ENCODE results near the gene UMAD1. TPM values are rescaled to one million over a fixed set of nuclear protein-coding genes. Genes with fewer than 3 reads are reported as not detected.

UMAD1 gene
- total RNA-seq, 1 donor from 2014 or later = 12.8 TPM

- DNase-seq (ENCODE audit: low spot score, unreplicated experiment) = no peak
- TF ChIP-seq, protein P1, sequence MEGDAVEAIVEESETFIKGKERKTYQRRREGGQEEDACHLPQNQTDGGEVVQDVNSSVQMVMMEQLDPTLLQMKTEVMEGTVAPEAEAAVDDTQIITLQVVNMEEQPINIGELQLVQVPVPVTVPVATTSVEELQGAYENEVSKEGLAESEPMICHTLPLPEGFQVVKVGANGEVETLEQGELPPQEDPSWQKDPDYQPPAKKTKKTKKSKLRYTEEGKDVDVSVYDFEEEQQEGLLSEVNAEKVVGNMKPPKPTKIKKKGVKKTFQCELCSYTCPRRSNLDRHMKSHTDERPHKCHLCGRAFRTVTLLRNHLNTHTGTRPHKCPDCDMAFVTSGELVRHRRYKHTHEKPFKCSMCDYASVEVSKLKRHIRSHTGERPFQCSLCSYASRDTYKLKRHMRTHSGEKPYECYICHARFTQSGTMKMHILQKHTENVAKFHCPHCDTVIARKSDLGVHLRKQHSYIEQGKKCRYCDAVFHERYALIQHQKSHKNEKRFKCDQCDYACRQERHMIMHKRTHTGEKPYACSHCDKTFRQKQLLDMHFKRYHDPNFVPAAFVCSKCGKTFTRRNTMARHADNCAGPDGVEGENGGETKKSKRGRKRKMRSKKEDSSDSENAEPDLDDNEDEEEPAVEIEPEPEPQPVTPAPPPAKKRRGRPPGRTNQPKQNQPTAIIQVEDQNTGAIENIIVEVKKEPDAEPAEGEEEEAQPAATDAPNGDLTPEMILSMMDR (IDR thresholded peaks at IDR 0.05; ENCODE audit: unreplicated experiment) = no peak
- peaks cover 30% of the 10 kb centered on the region for H3K4me1 Mint-ChIP-seq (ENCODE audit: low read depth)
- peaks cover 4% of the 10 kb centered on the region for H3K36me3 Mint-ChIP-seq (ENCODE audit: insufficient read depth)
- H3K27ac Mint-ChIP-seq = no peak overlapping the region
- H3K4me3 Mint-ChIP-seq (ENCODE audit: low read depth) = no peak overlapping the region
- peaks cover 2% of the 10 kb centered on the region for H3K9me3 Mint-ChIP-seq (ENCODE audit: low read depth)
- no peaks in the 10 kb centered on the region for H3K27me3 Mint-ChIP-seq
Measured at GRCh38 chr7:7919449-7919945, 278.9 kb downstream of the UMAD1 start.

GRCh38 chr7:7920056-7920455 lies 279.5 kb downstream of the UMAD1 start:
- TF ChIP-seq, protein P1 (IDR thresholded peaks at IDR 0.05; ENCODE audit: unreplicated experiment) = no peak
- H3K27me3 Mint-ChIP-seq = no peaks in the 10 kb centered on the region
- peaks cover 32% of the 10 kb centered on the region for H3K4me1 Mint-ChIP-seq (ENCODE audit: low read depth)
- H3K27ac Mint-ChIP-seq = no peak overlapping the region
- peaks cover 2% of the 10 kb centered on the region for H3K9me3 Mint-ChIP-seq (ENCODE audit: low read depth)
- no peak for DNase-seq (ENCODE audit: low spot score, unreplicated experiment)
- H3K36me3 Mint-ChIP-seq (ENCODE audit: insufficient read depth) = peaks cover 4% of the 10 kb centered on the region
- no peak overlapping the region for H3K4me3 Mint-ChIP-seq (ENCODE audit: low read depth)

DNA sequence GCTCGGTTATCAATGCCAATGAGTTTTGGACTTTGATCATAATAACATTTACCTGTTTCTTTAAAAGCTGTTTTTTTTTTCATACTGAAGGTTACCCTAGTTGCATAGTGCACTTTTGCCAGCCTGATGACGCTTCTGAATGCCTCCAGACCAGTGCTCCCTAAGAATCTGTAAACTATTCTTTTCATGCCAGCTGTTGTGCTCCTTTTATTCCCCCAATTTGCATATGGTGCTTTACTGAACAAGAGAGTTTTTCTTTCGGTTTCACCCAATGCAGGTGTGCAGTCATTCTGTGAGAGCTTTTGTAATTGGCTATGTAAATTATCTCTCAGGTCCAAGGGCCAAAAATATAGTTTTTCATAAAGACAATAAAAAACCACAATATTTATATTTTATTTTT lies 279.9 kb downstream of the UMAD1 start:
- TF ChIP-seq, protein P1 (IDR thresholded peaks at IDR 0.05; ENCODE audit: unreplicated experiment) = no peak
- H3K27ac Mint-ChIP-seq = no peak overlapping the region
- peaks cover 4% of the 10 kb centered on the region for H3K36me3 Mint-ChIP-seq (ENCODE audit: insufficient read depth)
- no peaks in the 10 kb centered on the region for H3K27me3 Mint-ChIP-seq
- H3K4me1 Mint-ChIP-seq (ENCODE audit: low read depth) = peaks cover 32% of the 10 kb centered on the region
- H3K4me3 Mint-ChIP-seq (ENCODE audit: low read depth) = no peak overlapping the region
- no peak for DNase-seq (ENCODE audit: low spot score, unreplicated experiment)
- peaks cover 2% of the 10 kb centered on the region for H3K9me3 Mint-ChIP-seq (ENCODE audit: low read depth)

DNA sequence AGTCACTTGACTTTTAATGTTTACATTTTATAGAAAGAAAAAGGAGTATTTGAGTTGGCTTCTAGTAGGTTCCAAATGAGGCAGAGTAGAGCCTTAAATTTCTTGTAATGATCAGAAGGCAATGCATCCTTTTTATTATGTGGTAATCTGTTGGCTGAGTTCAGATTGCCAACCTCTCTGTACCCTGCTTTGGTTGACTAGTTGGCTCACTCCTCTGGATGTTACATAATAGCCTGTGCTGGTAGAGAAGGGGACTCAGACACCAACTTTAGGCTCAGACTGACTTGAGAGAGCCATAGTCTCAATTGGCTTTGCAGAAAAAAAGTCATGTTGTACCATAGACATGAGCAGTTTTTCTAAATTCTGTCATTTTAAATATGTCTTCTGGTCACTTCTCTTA lies 281.3 kb downstream of the UMAD1 start:
- TF ChIP-seq, protein P1 (IDR thresholded peaks at IDR 0.05; ENCODE audit: unreplicated experiment) = no peak
- Mint-ChIP-seq H3K4me3 (ENCODE audit: low read depth) (no peak overlapping the region), H3K36me3 (ENCODE audit: insufficient read depth) (no peaks in the 10 kb centered on the region), H3K27ac (no peak overlapping the region), H3K9me3 (ENCODE audit: low read depth) (no peaks in the 10 kb centered on the region), H3K27me3 (no peaks in the 10 kb centered on the region), H3K4me1 (ENCODE audit: low read depth) (peaks cover 32% of the 10 kb centered on the region)
- DNase-seq (ENCODE audit: low spot score, unreplicated experiment) = no peak

GRCh38 chr7:7922684-7923385 lies 282.3 kb downstream of the UMAD1 start:
- no peak for DNase-seq (ENCODE audit: low spot score, unreplicated experiment)
- H3K36me3 Mint-ChIP-seq (ENCODE audit: insufficient read depth) = no peaks in the 10 kb centered on the region
- no peaks in the 10 kb centered on the region for H3K9me3 Mint-ChIP-seq (ENCODE audit: low read depth)
- TF ChIP-seq, protein P1 (IDR thresholded peaks at IDR 0.05; ENCODE audit: unreplicated experiment) = no peak
- H3K4me1 Mint-ChIP-seq (ENCODE audit: low read depth) = peaks cover 32% of the 10 kb centered on the region
- H3K27me3 Mint-ChIP-seq = no peaks in the 10 kb centered on the region
- no peak overlapping the region for H3K4me3 Mint-ChIP-seq (ENCODE audit: low read depth)
- H3K27ac Mint-ChIP-seq = no peak overlapping the region
